H1 (cell line): ENCODE data around the gene AGAP1. TPM values are rescaled to one million over a fixed set of nuclear protein-coding genes. Genes with fewer than 3 reads are reported as not detected.

Source experiments
- CHD1 ChIP-seq: IDR thresholded peaks from 2 replicates; pipeline ENCODE4 v1.6.1; 2012; ENCODE audit warnings: low read depth, low read length, improper control_type of control experiment
- CHD7 ChIP-seq: fragments of 300-600 bp; sonication (generic); IDR thresholded peaks from 2 replicates; pipeline ENCODE4 v1.7.1; 2012; ENCODE audit warnings: low read length, moderate library complexity, mild to moderate bottlenecking, inconsistent platforms; ENCODE audit not compliant: insufficient replicate concordance
- CREB1 ChIP-seq: IDR thresholded peaks from 2 replicates; pipeline ENCODE4 v1.6.1; 2012; ENCODE audit warnings: inconsistent platforms
- CTBP2 ChIP-seq: IDR thresholded peaks from 2 replicates; pipeline ENCODE4 v1.7.0; 2011; ENCODE audit warnings: borderline replicate concordance, mild to moderate bottlenecking, moderate library complexity, mixed read lengths, low read length; ENCODE audit not compliant: insufficient read depth, insufficient read length
- EZH2 ChIP-seq: fragments of 200-600 bp; sonication (generic); IDR thresholded peaks from 2 replicates; pipeline ENCODE4 v1.7.1; 2012; ENCODE audit warnings: low read depth, mild to moderate bottlenecking, moderate library complexity, low read length, inconsistent platforms; ENCODE audit not compliant: severe bottlenecking
- HDAC6 ChIP-seq: IDR thresholded peaks from one replicate; pipeline ENCODE4 v1.7.1; 2012; ENCODE audit warnings: low read depth, mild to moderate bottlenecking, inconsistent platforms, low read length, moderate library complexity
- MAX ChIP-seq: IDR thresholded peaks from 2 replicates; pipeline ENCODE4 v1.6.1; 2012; ENCODE audit warnings: inconsistent platforms
- NRF1 ChIP-seq: IDR thresholded peaks from 2 replicates; pipeline ENCODE4 v1.6.1; 2011; ENCODE audit warnings: mild to moderate bottlenecking, low read depth, low read length, improper control_type of control experiment
- RFX5 ChIP-seq: IDR thresholded peaks from 2 replicates; pipeline ENCODE4 v1.6.1; 2011; ENCODE audit warnings: low read depth, low read length, improper control_type of control experiment, borderline replicate concordance
- polyA plus RNA-seq, 7 experiments: library from polyadenylated mRNA; depleted of rRNA in 3 of 7; stranded (reverse) in 5 of 7; unstranded in 2 of 7; fragments of >200 nt in 5 of 7; fragments of 200-250 nt in 2 of 7; gene quantifications; 1 replicate in 5 of 7; 2 replicates in 1 of 7; 4 replicates in 1 of 7; pipeline versions ENCODE4 v1.2.1 to v1.2.3, GENCODE V29; 2011 to 2013; ENCODE audit warnings: missing spikeins in 2 of 7, mixed read lengths in 2 of 7
- total RNA-seq: library from RNA; stranded (reverse); fragmentation: NEBNext Ultra II Directional; extraction: Animal tissue kit (Norgen Biotek cat#: 25700); gene quantifications from 2 replicates; pipeline ENCODE4 v1.2.1, GENCODE V29; 2021

The AGAP1 gene
- total and polyA plus RNA-seq, 2 of the 8 experiments (the other 6 are each of a cell fraction or from before 2014, with no cell fraction given), result 18.1 to 39.4 TPM

- TF ChIP-seq CHD7, result no peak
- no peak for TF ChIP-seq CREB1
- TF ChIP-seq HDAC6, result no peak
- no peak for TF ChIP-seq CHD1
- no peak for TF ChIP-seq EZH2
- TF ChIP-seq MAX, result no peak
- TF ChIP-seq RFX5, result no peak
- no peak for TF ChIP-seq NRF1
- no peak for TF ChIP-seq CTBP2
These were observed 467.1 kb downstream of the AGAP1 start (continued) for GRCh38 chr2:235960716-235961640.
